HG03095 (cell line): ENCODE results near the gene SNRPD3.
A peak's percentile ranks its signal among the peaks of the same experiment; 100 is the strongest.

Experiments used
- ATAC-seq: cut with Tn5 transposase; IDR thresholded peaks from one replicate; pipeline ENCODE4 v1.9.1; 2021; ENCODE audit warnings: moderate library complexity; ENCODE audit not compliant: unreplicated experiment

The SNRPD3 gene

GRCh38 chr22:24555165-24556039, at the start of gene SNRPD3:
Gene SNRPD3, plus strand, starts transcription at chr22:24555999. Its CDS starts 1,676 bp downstream, at chr22:24557675.
- ATAC-seq, result peak; percentile 63

GRCh38 chr22:24506802-24507438, 48.9 kb upstream of the SNRPD3 start:
- no peak for ATAC-seq

- ATAC-seq, result no peak
Observed at GRCh38 chr22:24507716-24508115, 48.1 kb upstream of the SNRPD3 start.

GRCh38 chr22:24510637-24511625, 44.9 kb upstream of the SNRPD3 start:
- no peak for ATAC-seq

- no peak for ATAC-seq
Observed at GRCh38 chr22:24512043-24512442, 43.8 kb upstream of the SNRPD3 start.

GRCh38 chr22:24513378-24514240, 42.2 kb upstream of the SNRPD3 start:
- ATAC-seq, result no peak

GRCh38 chr22:24514241-24515026, 41.4 kb upstream of the SNRPD3 start:
- ATAC-seq, result no peak

- no peak for ATAC-seq
Observed at GRCh38 chr22:24515027-24515338, 40.8 kb upstream of the SNRPD3 start.

GRCh38 chr22:24516301-24516737, 39.5 kb upstream of the SNRPD3 start:
- no peak for ATAC-seq

- ATAC-seq, result no peak
Observed at GRCh38 chr22:24517446-24517845, 38.4 kb upstream of the SNRPD3 start.

- ATAC-seq, result no peak
Observed at GRCh38 chr22:24518228-24518627, 37.6 kb upstream of the SNRPD3 start.

- ATAC-seq, result no peak
Observed at GRCh38 chr22:24518771-24519485, 36.9 kb upstream of the SNRPD3 start.

- no peak for ATAC-seq
Observed at GRCh38 chr22:24519496-24519895, 36.3 kb upstream of the SNRPD3 start.

- ATAC-seq, result no peak
Observed at GRCh38 chr22:24521791-24522245, 34.0 kb upstream of the SNRPD3 start.

GRCh38 chr22:24523873-24524272, 31.9 kb upstream of the SNRPD3 start:
- ATAC-seq, result no peak

- peak; percentile 61 for ATAC-seq
Observed at GRCh38 chr22:24525416-24526037, 30.3 kb upstream of the SNRPD3 start.

GRCh38 chr22:24526191-24526590, 29.6 kb upstream of the SNRPD3 start:
- ATAC-seq, result no peak

- no peak for ATAC-seq
Observed at GRCh38 chr22:24529898-24530297, 25.9 kb upstream of the SNRPD3 start.
